ENCODE results near the gene LGALS9.

DNA sequence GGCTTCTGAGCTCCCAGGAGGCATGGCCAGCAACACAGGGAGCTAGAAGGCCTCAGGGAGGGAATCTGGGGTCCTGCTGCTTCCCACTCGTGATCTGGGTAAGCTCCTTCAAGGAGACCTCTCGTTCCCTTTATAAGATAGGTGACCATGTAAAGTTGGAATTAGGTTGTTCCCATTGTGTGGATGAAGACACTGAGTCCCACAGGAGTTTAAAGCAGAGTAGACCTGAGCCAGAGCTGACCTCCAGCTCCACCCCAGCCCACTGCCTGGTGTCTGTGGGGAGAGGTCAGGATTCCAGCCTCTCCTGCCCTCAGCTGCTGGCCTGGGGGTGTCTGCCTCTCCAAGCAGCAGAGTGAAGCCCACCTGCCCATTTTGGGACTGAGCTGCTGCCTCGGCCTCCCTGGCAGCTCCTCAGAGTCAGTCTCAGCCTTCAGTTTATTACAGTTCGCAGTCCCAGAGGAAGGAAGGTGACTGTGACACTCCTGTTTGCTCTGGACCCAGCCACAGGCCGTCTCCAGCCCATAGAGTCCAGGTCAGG lies 33.1 kb upstream of the LGALS9 start:
- TF ChIP-seq, protein P1, sequence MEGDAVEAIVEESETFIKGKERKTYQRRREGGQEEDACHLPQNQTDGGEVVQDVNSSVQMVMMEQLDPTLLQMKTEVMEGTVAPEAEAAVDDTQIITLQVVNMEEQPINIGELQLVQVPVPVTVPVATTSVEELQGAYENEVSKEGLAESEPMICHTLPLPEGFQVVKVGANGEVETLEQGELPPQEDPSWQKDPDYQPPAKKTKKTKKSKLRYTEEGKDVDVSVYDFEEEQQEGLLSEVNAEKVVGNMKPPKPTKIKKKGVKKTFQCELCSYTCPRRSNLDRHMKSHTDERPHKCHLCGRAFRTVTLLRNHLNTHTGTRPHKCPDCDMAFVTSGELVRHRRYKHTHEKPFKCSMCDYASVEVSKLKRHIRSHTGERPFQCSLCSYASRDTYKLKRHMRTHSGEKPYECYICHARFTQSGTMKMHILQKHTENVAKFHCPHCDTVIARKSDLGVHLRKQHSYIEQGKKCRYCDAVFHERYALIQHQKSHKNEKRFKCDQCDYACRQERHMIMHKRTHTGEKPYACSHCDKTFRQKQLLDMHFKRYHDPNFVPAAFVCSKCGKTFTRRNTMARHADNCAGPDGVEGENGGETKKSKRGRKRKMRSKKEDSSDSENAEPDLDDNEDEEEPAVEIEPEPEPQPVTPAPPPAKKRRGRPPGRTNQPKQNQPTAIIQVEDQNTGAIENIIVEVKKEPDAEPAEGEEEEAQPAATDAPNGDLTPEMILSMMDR (conservative IDR thresholded peaks at IDR 0.05 in 1 of 2, IDR thresholded peaks at IDR 0.05 in 1 of 2; ENCODE audit: low read depth in 1 of 2, low read length in 2 of 2): no peak
- no peak for TF ChIP-seq EZH2 (IDR thresholded peaks at IDR 0.05; ENCODE audit: low read length, missing control alignments)
